Body of pancreas (tissue), 4 donors: ENCODE data around the gene FGA. TPM values are rescaled to one million over a fixed set of nuclear protein-coding genes. Genes with fewer than 3 reads are reported as not detected.

Source experiments
- ATAC-seq: fragments of 150-250 bp; one replicate; pipeline ENCODE4 v1.9.1; 2016
- DNase-seq, 4 donors: peaks; one replicate each; pipeline ENCODE4 v3.0.0-alpha.2; 2019
- H3K27ac ChIP-seq, 4 donors: fragments of 200-600 bp; sonication (generic); 1 replicate in 3 of 4; 2 replicates in 1 of 4; pipeline versions ENCODE4 v1.5.1 to v1.6.1; 2016 to 2019; ENCODE audit warnings: mild to moderate bottlenecking in 1 of 4, mixed read lengths in 1 of 4, moderate library complexity in 1 of 4
- H3K27me3 ChIP-seq, 2 donors: fragments of 200-600 bp; sonication (generic); one replicate each; pipeline ENCODE4 v1.6.0; 2016; ENCODE audit warnings: mild to moderate bottlenecking in 1 of 2
- H3K36me3 ChIP-seq, 2 donors: fragments of 200-600 bp; sonication (generic); replicated peaks in 1 of 2; 2 replicates each; pipeline ENCODE4 v1.5.1; 2016; ENCODE audit warnings: low read depth in 2 of 2; ENCODE audit not compliant: insufficient read depth in 1 of 2
- H3K4me1 ChIP-seq: fragments of 200-600 bp; sonication (generic); one replicate; pipeline ENCODE4 v1.6.0; 2016
- H3K4me3 ChIP-seq, 2 donors: fragments of 200-600 bp; sonication (generic); 1 replicate in 1 of 2; 2 replicates in 1 of 2; pipeline ENCODE4 v1.5.1; 2016 to 2019
- H3K9me3 ChIP-seq, 3 donors: fragments of 200-600 bp; sonication (generic); 1 replicate in 2 of 3; 2 replicates in 1 of 3; pipeline ENCODE4 v1.5.1; 2016
- CTCF ChIP-seq, 7 experiments: fragments of 450-650 bp in 4 of 7; fragments of 200-600 bp in 3 of 7; sonication (generic) in 3 of 7; IDR thresholded peaks; one replicate each; pipeline ENCODE4 v1.5.1; 2016 to 2019; ENCODE audit warnings: antibody characterized with exemption in 7 of 7
- POLR2A ChIP-seq, 3 donors: fragments of 450-650 bp; IDR thresholded peaks; one replicate each; pipeline ENCODE4 v1.6.1; 2016; ENCODE audit warnings: antibody characterized with exemption in 3 of 3, mild to moderate bottlenecking in 2 of 3
- WGBS, 2 donors: methylation state at CpG; one replicate each; pipeline ENCODE4 v1.1.5; 2017; 5-methylcytosine and 5-hydroxymethylcytosine counted together
- intact Hi-C: fragments of 100-400 bp; cut with DNase I; formaldehyde crosslinking; loops from one replicate; pipeline ENCODE4 v1.15.1; 2023
- total RNA-seq, 2 donors: library from RNA; depleted of rRNA; stranded (reverse); fragments of >200 nt; gene quantifications; one replicate each; pipeline ENCODE4 v1.1.0, GENCODE V29; 2016

FGA gene
- total RNA-seq, 2 donors from 2014 or later: 1.0 TPM; not detected in 1

GRCh38 chr4:154626793-154627484, 36.4 kb upstream of the FGA start:
- intact Hi-C loops: no loop called here
- peak; percentile 64 to 79 (median 68) for DNase-seq
- no peak overlapping the region for H3K4me3 ChIP-seq
- TF ChIP-seq CTCF (IDR thresholded peaks at IDR 0.05) (peak; percentile 44 to 69 (median 55)), POLR2A (IDR thresholded peaks at IDR 0.05) (no peak)
- ATAC-seq: peak; percentile 92
- peaks cover 11% of the 10 kb centered on the region for H3K4me1 ChIP-seq
- no peaks in the 10 kb centered on the region for H3K27me3 ChIP-seq
- no peak overlapping the region for H3K27ac ChIP-seq
- no peaks in the 10 kb centered on the region for H3K9me3 ChIP-seq
- H3K36me3 ChIP-seq: no peaks in the 10 kb centered on the region
- 4 to 5% methylated on average over 25 to 45 of the region's 48 CpGs for WGBS, 2 donors

DNA sequence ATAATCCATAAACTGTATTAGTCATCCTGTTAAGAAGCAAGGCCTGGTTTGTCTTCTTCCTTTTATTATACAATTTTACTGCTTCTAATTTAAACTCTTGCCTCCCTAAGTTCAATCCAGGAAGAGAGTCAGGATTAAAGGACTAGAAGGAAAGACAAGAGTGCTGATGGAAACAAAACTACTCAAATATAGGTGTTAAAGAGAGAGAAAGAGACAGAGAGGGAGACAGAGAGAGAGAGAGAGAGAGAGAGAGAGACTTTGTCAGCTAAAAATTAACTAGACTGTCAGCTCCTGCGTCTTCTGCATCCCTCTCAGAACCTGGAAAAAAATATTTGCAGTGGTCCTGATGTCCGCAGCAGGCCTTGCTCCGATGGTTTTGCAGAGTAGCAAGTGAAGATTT, 35.4 kb upstream of the FGA start:
- no peaks in the 10 kb centered on the region for H3K27me3 ChIP-seq
- no peak for DNase-seq
- no peaks in the 10 kb centered on the region for H3K36me3 ChIP-seq
- WGBS, 2 donors: 75 to 82% methylated on average over 3 of the region's 3 CpGs
- intact Hi-C loops: no loop called here
- H3K4me1 ChIP-seq: peaks cover 11% of the 10 kb centered on the region
- ATAC-seq: no peak
- no peak overlapping the region for H3K27ac ChIP-seq
- no peak overlapping the region for H3K4me3 ChIP-seq
- no peaks in the 10 kb centered on the region for H3K9me3 ChIP-seq
- TF ChIP-seq CTCF (IDR thresholded peaks at IDR 0.05): no peak
- no peak for TF ChIP-seq POLR2A (IDR thresholded peaks at IDR 0.05)

- no peaks in the 10 kb centered on the region for H3K9me3 ChIP-seq
- no peaks in the 10 kb centered on the region for H3K36me3 ChIP-seq
- intact Hi-C loops: loop anchor here (5.0 kb wide), 1 partner anchor 67 kb away; no protein-coding TSS in a partner anchor
- no peak overlapping the region for H3K4me3 ChIP-seq
- no peak for ATAC-seq
- no peak overlapping the region for H3K27ac ChIP-seq
- TF ChIP-seq POLR2A (IDR thresholded peaks at IDR 0.05): no peak
- TF ChIP-seq CTCF (IDR thresholded peaks at IDR 0.05): no peak
- peaks cover 11% of the 10 kb centered on the region for H3K4me1 ChIP-seq
- no peak for DNase-seq
- WGBS, 2 donors: 87 to 90% methylated on average over 7 of the region's 7 CpGs
- H3K27me3 ChIP-seq: no peaks in the 10 kb centered on the region
Measured at GRCh38 chr4:154623995-154624394, 33.5 kb upstream of the FGA start.

DNA sequence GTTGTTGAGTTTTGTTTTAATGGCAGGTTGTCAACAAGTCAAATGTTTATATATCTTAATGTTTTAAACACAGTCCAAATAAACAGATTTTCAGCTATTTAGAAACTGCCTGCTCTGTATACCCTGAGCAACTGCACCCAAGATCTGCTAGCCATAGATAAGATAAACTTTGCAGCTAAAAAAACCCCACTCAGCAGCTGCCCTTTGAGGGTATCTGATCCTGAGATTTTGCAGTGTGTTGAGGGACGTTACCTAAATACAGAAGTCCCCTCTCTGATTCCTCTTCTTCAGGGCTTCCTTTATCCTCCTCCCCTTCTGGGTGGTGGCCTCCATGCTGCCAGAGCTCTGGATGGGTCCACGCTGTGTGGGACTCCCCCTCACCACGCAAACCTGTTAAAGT, 32.9 kb upstream of the FGA start:
- Histone ChIP-seq H3K9me3 (no peaks in the 10 kb centered on the region), H3K4me1 (peaks cover 11% of the 10 kb centered on the region), H3K27me3 (no peaks in the 10 kb centered on the region), H3K36me3 (no peaks in the 10 kb centered on the region), H3K4me3 (no peak overlapping the region), H3K27ac (no peak overlapping the region)
- TF ChIP-seq CTCF (IDR thresholded peaks at IDR 0.05) (no peak), POLR2A (IDR thresholded peaks at IDR 0.05) (no peak)
- intact Hi-C loops: loop anchor here (5.0 kb wide), 1 partner anchor 66 kb away; no protein-coding TSS in a partner anchor
- 68 to 69% methylated on average over 3 of the region's 3 CpGs for WGBS, 2 donors
- ATAC-seq: no peak
- DNase-seq: no peak

- H3K36me3 ChIP-seq: no peaks in the 10 kb centered on the region
- intact Hi-C loops: loop anchor here (5.0 kb wide), 1 partner anchor 65 kb away; no protein-coding TSS in a partner anchor
- H3K27me3 ChIP-seq: no peaks in the 10 kb centered on the region
- H3K4me1 ChIP-seq: peaks cover 17% of the 10 kb centered on the region
- DNase-seq (peak; percentile 16 to 47 (median 26)), ATAC-seq (no peak)
- H3K27ac ChIP-seq: no peak overlapping the region
- H3K9me3 ChIP-seq: no peaks in the 10 kb centered on the region
- TF ChIP-seq CTCF (IDR thresholded peaks at IDR 0.05) (peak in 6 of 7 experiments; percentile 29 to 73 (median 63)), POLR2A (IDR thresholded peaks at IDR 0.05) (no peak)
- no peak overlapping the region for H3K4me3 ChIP-seq
Measured at GRCh38 chr4:154622598-154622997, 32.1 kb upstream of the FGA start.
